Epithelial cell of esophagus (primary cell): ENCODE results near the gene COMP.

Experiments used
- DNase-seq: peaks from one replicate; pipeline ENCODE4 v3.0.0; 2010; ENCODE audit warnings: low read depth
- H3K4me3 ChIP-seq: 2 replicates; pipeline ENCODE4 v1.5.1; 2011; ENCODE audit warnings: mild to moderate bottlenecking, low read length, control low read depth
- CTCF ChIP-seq: IDR thresholded peaks from 2 replicates; pipeline ENCODE4 v1.5.1; 2011; ENCODE audit warnings: low read depth, mild to moderate bottlenecking, low read length, control low read depth, inconsistent platforms; ENCODE audit not compliant: insufficient read depth; ENCODE audit errors: missing control alignments

COMP gene

GRCh38 chr19:18768997-18769891 is 21.9 kb downstream of the COMP start:
- DNase-seq, result no peak
- TF ChIP-seq CTCF, result no peak
- H3K4me3 ChIP-seq, result no peak overlapping the region

- DNase-seq, result no peak
- no peak for TF ChIP-seq CTCF
- no peak overlapping the region for H3K4me3 ChIP-seq
Observed at GRCh38 chr19:18768046-18768771, 22.9 kb downstream of the COMP start.

GRCh38 chr19:18765224-18765623 is 25.9 kb downstream of the COMP start:
- H3K4me3 ChIP-seq, result no peak overlapping the region
- no peak for TF ChIP-seq CTCF
- peak; percentile 49 for DNase-seq

GRCh38 chr19:18764591-18765051 is 26.5 kb downstream of the COMP start:
- peak; percentile 28 for DNase-seq
- TF ChIP-seq CTCF, result no peak
- H3K4me3 ChIP-seq, result no peak overlapping the region

GRCh38 chr19:18763674-18764590 is 27.2 kb downstream of the COMP start:
- peak; percentile 98 for DNase-seq

More at GRCh38 chr19:18763674-18764590, 27.2 kb downstream of the COMP start:
- H3K4me3 ChIP-seq, result no peak overlapping the region
- TF ChIP-seq CTCF, result no peak
